HCT116 (cell line): ENCODE measurements around the gene NPAS4. TPM values are rescaled to one million over a fixed set of nuclear protein-coding genes. Genes with fewer than 3 reads are reported as not detected.
"Not testable (repeated sequence)": the region's sequence is repeated elsewhere in the genome, so short reads cannot be mapped to it uniquely, and the experiment has no call there.

Experiments used
- ATAC-seq: fragments of 200-7000 bp; cut with Tn5 transposase; 2 replicates; pipeline ENCODE4 v1.9.1; 2020; ENCODE audit warnings: mild to moderate bottlenecking, moderate library complexity
- BruUV-seq: library from RNA; stranded (reverse); fragments of 400-500 nt; replicated peaks from 2 replicates; lab custom pipeline; 2021; lab: Mats Ljungman, UMichigan
- CTCF ChIA-PET: fragments of 300-600 bp; sonication (Branson Sonifier 250); formaldehyde crosslinking; loops from one replicate; lab custom pipeline; 2021; ENCODE audit warnings: antibody characterized with exemption; lab: Charles Lee
- POLR2A ChIA-PET: fragments of 300-600, 350-600 bp; sonication (Branson Sonifier 250); formaldehyde crosslinking; loops from one replicate; lab custom pipeline; 2021; ENCODE audit warnings: antibody characterized with exemption; lab: Charles Lee
- RAD21 ChIA-PET, 2 experiments: fragments of 300-600 bp; sonication (Branson Sonifier 250); formaldehyde crosslinking; loops; one replicate each; lab custom pipeline; 2023; ENCODE audit warnings: low total read pairs in 2 of 2; ENCODE audit not compliant: uncharacterized antibody in 2 of 2, unreplicated experiment in 2 of 2, low non-redundant PET in 1 of 2; lab: Charles Lee
- DNase-seq: peaks from one replicate; pipeline ENCODE4 v3.0.0-alpha.2; 2010; ENCODE audit warnings: low read depth, low spot score
- H2AFZ ChIP-seq: fragments of 200-600 bp; shearing (Covaris generic), sonication (generic); 2 replicates; pipeline ENCODE4 v1.6.1; 2017; ENCODE audit warnings: low read depth, mixed run types, mixed read lengths, antibody characterized with exemption, low read length; ENCODE audit not compliant: poor library complexity, severe bottlenecking
- H3K27ac ChIP-seq: 2 replicates; pipeline ENCODE4 v1.5.1; 2012; ENCODE audit warnings: low read depth, low read length
- H3K27me3 ChIP-seq: fragments of 200-600 bp; sonication (generic); 2 replicates; pipeline ENCODE4 v1.6.1; 2016; ENCODE audit warnings: mixed run types, low read length, mixed read lengths; ENCODE audit not compliant: insufficient read depth
- H3K36me3 ChIP-seq, 2 experiments: fragments of 200-500 bp in 1 of 2; fragments of 200-600 bp in 1 of 2; sonication (Bioruptor generic) in 1 of 2; sonication (generic) in 1 of 2; 2 replicates each; pipeline versions ENCODE4 v1.5.1 to v1.6.1; 2014 to 2016; ENCODE audit warnings: low read length in 2 of 2, inconsistent platforms in 1 of 2, mixed read lengths in 1 of 2, mixed run types in 1 of 2; ENCODE audit not compliant: insufficient read depth in 2 of 2, control insufficient read depth in 1 of 2
- H3K4me1 ChIP-seq, 2 experiments: fragments of 200-600 bp in 1 of 2; sonication (generic) in 1 of 2; 2 replicates each; pipeline versions ENCODE4 v1.5.1 to v1.6.1; 2012 to 2017; ENCODE audit warnings: low read length in 2 of 2, inconsistent platforms in 1 of 2, mild to moderate bottlenecking in 1 of 2, mixed read lengths in 1 of 2, mixed run types in 1 of 2, moderate library complexity in 1 of 2; ENCODE audit not compliant: insufficient read depth in 2 of 2, control insufficient read depth in 1 of 2
- H3K4me2 ChIP-seq: fragments of 200-600 bp; sonication (generic); 2 replicates; pipeline ENCODE4 v1.6.1; 2017; ENCODE audit warnings: mixed run types, low read length, mixed read lengths
- H3K4me3 ChIP-seq, 2 experiments: fragments of 200-600 bp in 1 of 2; sonication (generic) in 1 of 2; replicated peaks in 1 of 2; 2 replicates each; pipeline ENCODE4 v1.5.1; 2011 to 2016; ENCODE audit warnings: low read length in 2 of 2, control low read depth in 1 of 2, low read depth in 1 of 2, mild to moderate bottlenecking in 1 of 2, mixed read lengths in 1 of 2, mixed run types in 1 of 2
- H3K79me2 ChIP-seq: fragments of 200-600 bp; sonication (generic); 2 replicates; pipeline ENCODE4 v1.6.1; 2017; ENCODE audit warnings: mild to moderate bottlenecking, mixed run types, low read length, moderate library complexity, mixed read lengths; ENCODE audit not compliant: insufficient read depth
- H3K9ac ChIP-seq: fragments of 200-600 bp; sonication (generic); 2 replicates; pipeline ENCODE4 v1.6.1; 2016; ENCODE audit warnings: low read length, mixed read lengths
- H3K9me2 ChIP-seq: fragments of 200-600 bp; sonication (generic), shearing (Covaris generic); 2 replicates; pipeline ENCODE4 v1.6.1; 2017; ENCODE audit warnings: mixed run types, mild to moderate bottlenecking, moderate library complexity; ENCODE audit not compliant: insufficient read depth
- H3K9me3 ChIP-seq, 2 experiments: fragments of 200-500 bp in 1 of 2; fragments of 200-600 bp in 1 of 2; sonication (Bioruptor generic) in 1 of 2; sonication (generic) in 1 of 2; 2 replicates each; pipeline ENCODE4 v1.6.1; 2014 to 2017; ENCODE audit warnings: low read length in 2 of 2, mixed read lengths in 2 of 2, inconsistent platforms in 1 of 2, low read depth in 1 of 2, mild to moderate bottlenecking in 1 of 2, mixed run types in 1 of 2, moderate library complexity in 1 of 2; ENCODE audit not compliant: control insufficient read depth in 1 of 2, insufficient read depth in 1 of 2
- H4K20me1 ChIP-seq: fragments of 200-600 bp; sonication (generic), shearing (Covaris generic); 2 replicates; pipeline ENCODE4 v1.6.1; 2017; ENCODE audit warnings: mixed run types, mild to moderate bottlenecking, moderate library complexity; ENCODE audit not compliant: insufficient read depth
- CBX3 ChIP-seq: IDR thresholded peaks from 2 replicates; pipeline ENCODE4 v1.6.1; 2012; ENCODE audit warnings: low read depth
- FOSL1 ChIP-seq: IDR thresholded peaks from 2 replicates; pipeline ENCODE4 v1.6.1; 2012; ENCODE audit warnings: low read depth
- JUND ChIP-seq: IDR thresholded peaks from 2 replicates; pipeline ENCODE4 v1.6.1; 2012
- SRF ChIP-seq: IDR thresholded peaks from 2 replicates; pipeline ENCODE4 v1.6.1; 2012; ENCODE audit warnings: low read depth
- ZBTB33 ChIP-seq: IDR thresholded peaks from 2 replicates; pipeline ENCODE4 v1.6.1; 2011; ENCODE audit warnings: mild to moderate bottlenecking, low read length, moderate library complexity; ENCODE audit not compliant: insufficient replicate concordance; ENCODE audit errors: extremely low read depth
- ZFX ChIP-seq: fragments of 450-650 bp; IDR thresholded peaks from 2 replicates; pipeline ENCODE4 v1.6.1; 2017
- intact Hi-C: fragments of 100-400 bp; cut with micrococcal nuclease; formaldehyde crosslinking; loops from 2 replicates; pipeline ENCODE4 v1.10.0; 2022
- total RNA-seq: library from RNA; stranded (reverse); gene quantifications from one replicate; pipeline ENCODE4 v1.2.1, GENCODE V29; 2021; ENCODE audit not compliant: unreplicated experiment

The NPAS4 gene
- total RNA-seq, 1 experiment from 2014 or later, result not detected

DNA sequence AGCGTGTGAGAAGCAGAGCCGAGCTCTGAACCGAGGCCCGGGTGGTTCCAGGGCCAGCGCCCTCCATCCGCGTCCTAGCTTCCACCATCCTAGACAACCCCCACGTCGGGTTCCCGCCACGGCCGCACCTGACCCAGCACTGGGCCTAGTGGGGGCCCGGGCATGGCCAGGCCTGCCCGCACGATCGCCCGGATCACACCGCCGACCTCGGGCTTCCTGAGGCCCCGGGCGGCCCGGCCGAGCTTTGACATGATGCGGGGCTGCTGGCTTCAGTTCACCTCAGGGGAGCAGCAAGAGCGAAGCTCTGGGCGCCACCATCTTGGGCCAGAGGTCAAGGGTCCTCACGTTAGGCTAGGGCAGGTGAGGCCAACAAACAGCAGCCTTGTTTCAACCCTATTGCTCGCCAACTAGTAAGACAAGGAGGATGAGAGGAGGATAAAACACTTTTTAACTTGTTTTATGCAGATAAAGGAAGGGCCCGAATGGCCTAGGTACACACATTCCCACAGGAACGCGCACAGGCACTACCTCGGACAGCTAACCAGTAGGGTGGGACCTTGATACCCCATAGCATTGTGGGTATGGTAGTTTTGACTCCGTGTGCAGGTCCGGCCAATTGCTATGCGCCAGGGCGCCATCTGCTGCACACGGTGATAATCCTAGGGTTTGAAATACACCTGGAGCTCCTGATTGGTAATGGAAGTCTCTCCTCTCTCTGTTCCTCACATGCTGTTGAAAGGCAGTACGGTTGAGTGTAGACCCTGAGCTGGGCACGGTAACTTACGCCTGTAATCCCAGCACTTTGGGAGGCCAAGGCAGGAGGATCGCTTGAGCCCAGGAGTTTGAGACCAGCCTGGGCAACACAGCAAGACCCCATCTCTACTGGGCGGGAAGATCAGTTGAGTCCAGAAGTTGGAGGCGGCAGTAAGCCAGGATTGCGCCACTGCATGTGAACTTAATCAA is 17.9 kb downstream of the NPAS4 start, which contains the start of gene MRPL11 (continued):
- TF ChIP-seq ZBTB33 (no peak), ZFX (peak; percentile 91), CBX3 (no peak), FOSL1 (no peak), SRF (no peak), JUND (no peak)

DNA sequence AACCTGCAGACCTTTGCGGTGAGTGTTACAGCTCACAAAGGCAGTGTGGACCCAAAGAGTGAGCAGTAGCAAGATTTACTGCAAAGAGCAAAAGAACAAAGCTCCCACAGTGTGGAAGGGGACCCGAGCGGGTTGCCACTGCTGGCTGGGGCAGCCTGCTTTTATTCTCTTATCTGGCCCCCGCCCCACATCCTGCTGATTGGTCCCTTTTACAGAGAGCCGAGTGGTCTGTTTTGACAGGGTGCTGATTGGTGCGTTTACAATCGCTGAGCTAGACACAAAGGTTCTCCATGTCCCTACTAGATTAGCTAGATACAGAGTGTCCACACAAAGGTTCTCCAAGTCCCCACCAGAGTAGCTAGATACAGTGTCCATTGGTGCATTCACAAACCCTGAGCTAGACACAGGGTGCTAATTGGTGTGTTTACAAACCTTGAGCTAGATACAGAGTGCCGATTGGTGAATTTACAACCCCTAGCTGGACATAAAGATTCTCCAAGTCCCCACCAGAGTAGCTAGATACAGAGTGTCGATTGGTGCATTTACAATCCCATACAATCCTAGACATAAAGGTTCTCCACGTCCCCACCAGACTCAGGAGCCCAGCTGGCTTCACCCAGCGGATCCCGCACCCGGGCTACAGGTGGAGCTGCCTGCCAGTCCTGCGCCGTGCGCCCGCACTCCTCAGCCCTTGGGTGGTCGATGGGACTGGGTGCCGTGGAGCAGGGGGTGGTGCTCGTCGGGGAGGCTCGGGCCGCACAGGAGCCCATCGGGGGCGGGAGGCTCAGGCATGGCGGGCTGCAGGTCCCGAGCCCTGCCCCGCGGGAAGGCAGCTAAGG is 19.5 kb downstream of the NPAS4 start:
- H3K9me3 ChIP-seq, H2AFZ ChIP-seq, CTCF ChIA-PET, H3K9me2 ChIP-seq, RAD21 ChIA-PET, DNase-seq, H3K9ac ChIP-seq, H3K4me2 ChIP-seq, POLR2A ChIA-PET, H3K27me3 ChIP-seq, BruUV-seq, H4K20me1 ChIP-seq, H3K4me3 ChIP-seq, ATAC-seq, H3K27ac ChIP-seq, intact Hi-C loops: not testable (repeated sequence)
- Histone ChIP-seq H3K4me1 (peaks cover 4 to 25% of the 10 kb centered on the region in 2 experiments; a peak in 3 of 4 replicates), H3K79me2 (peaks cover 16% of the 10 kb centered on the region), H3K36me3 (peaks cover 8 to 18% of the 10 kb centered on the region in 2 experiments; a peak in 3 of 4 replicates)

- CTCF ChIA-PET, result not testable (repeated sequence)
- POLR2A ChIA-PET, result interaction anchor here (0.6 kb wide), 1 partner anchor 46 kb away, joined by 3 read pairs; no protein-coding TSS in a partner anchor
These were observed 20.1 kb downstream of the NPAS4 start for GRCh38 chr11:66440940-66441282.

More at GRCh38 chr11:66440940-66441282, 20.1 kb downstream of the NPAS4 start:
- DNase-seq, H2AFZ ChIP-seq, intact Hi-C loops, H3K4me3 ChIP-seq, H3K9me3 ChIP-seq, ATAC-seq, RAD21 ChIA-PET, BruUV-seq, H4K20me1 ChIP-seq, H3K9me2 ChIP-seq, H3K27me3 ChIP-seq, H3K27ac ChIP-seq, H3K9ac ChIP-seq, H3K4me2 ChIP-seq: not testable (repeated sequence)
- Histone ChIP-seq H3K79me2 (peaks cover 16% of the 10 kb centered on the region), H3K36me3 (peaks cover 2 to 12% of the 10 kb centered on the region in 2 experiments; a peak in 1 of 4 replicates), H3K4me1 (peaks cover 4 to 25% of the 10 kb centered on the region in 2 experiments; a peak in 3 of 4 replicates)
